Stimulated activated naive CD8-positive, alpha-beta T cell treated with anti-CD3 and anti-CD28 coated beads, Interleukin-15, amount 100 ng/mL, for 72 hours (primary cell): ENCODE data around the gene WDR35.

ENCODE experiments used
- ATAC-seq: fragments of 150-1000 bp; cut with Tn5 transposase; 2 replicates; pipeline ENCODE4 v1.10.0; 2021; ENCODE audit warnings: mild to moderate bottlenecking, moderate library complexity
- DNase-seq, 2 donors: peaks; one replicate each; pipeline ENCODE4 v3.0.0; 2021 to 2022
- H3K27ac Mint-ChIP-seq, 2 donors: one replicate each; pipeline ENCODE4 v1.8.0; 2022; ENCODE audit warnings: mild to moderate bottlenecking in 2 of 2, mixed read lengths in 2 of 2, moderate library complexity in 2 of 2
- H3K27me3 Mint-ChIP-seq: one replicate; pipeline ENCODE4 v1.8.0; 2022; ENCODE audit warnings: mixed read lengths
- H3K4me1 Mint-ChIP-seq: one replicate; pipeline ENCODE4 v1.8.0; 2022; ENCODE audit warnings: mild to moderate bottlenecking, mixed read lengths
- H3K4me3 Mint-ChIP-seq, 2 donors: one replicate each; pipeline ENCODE4 v1.8.0; 2022; ENCODE audit warnings: mild to moderate bottlenecking in 2 of 2, mixed read lengths in 2 of 2, moderate library complexity in 1 of 2
- H3K9me3 Mint-ChIP-seq, 2 donors: one replicate each; pipeline ENCODE4 v1.8.0; 2022; ENCODE audit warnings: mixed read lengths in 2 of 2

WDR35 gene

DNA sequence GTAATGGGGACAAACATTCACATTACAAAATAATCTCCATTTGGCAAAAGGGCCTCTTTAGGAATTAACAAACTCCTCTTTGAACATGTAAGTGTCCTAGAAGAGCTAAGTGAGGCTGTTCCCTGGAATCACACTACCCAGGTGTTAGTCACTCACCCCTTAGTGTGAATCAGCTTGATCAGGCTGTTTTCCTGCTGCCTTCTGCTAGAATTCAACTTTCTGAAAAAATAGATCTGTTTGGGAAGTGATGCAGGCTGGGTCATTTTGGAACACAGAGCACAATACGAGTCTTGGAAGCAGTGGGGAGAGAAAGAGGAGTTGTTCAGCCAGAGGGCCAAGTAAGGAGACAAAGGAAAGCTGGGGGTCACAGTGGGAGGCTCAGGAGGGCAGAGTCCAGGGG lies 128.1 kb downstream of the WDR35 start:
- Mint-ChIP-seq H3K4me3 (no peak overlapping the region), H3K9me3 (no peaks in the 10 kb centered on the region), H3K27me3 (peaks cover 32% of the 10 kb centered on the region), H3K27ac (peak overlapping the region in 1 of 2 donors; percentile 21), H3K4me1 (peaks cover 23% of the 10 kb centered on the region)
- ATAC-seq (no peak), DNase-seq (no peak)
